Measurements from ENCODE around the gene ANXA8L1. TPM values are rescaled to one million over a fixed set of nuclear protein-coding genes. Genes with fewer than 3 reads are reported as not detected.
A peak's percentile ranks its signal among the peaks of the same experiment; 100 is the strongest.
"Not testable (repeated sequence)": the region's sequence is repeated elsewhere in the genome, so short reads cannot be mapped to it uniquely, and the experiment has no call there.

Gene ANXA8L1
- total and polyA plus RNA-seq, 2 donors from 2014 or later: not detected

GRCh38 chr10:46415291-46415690 is 39.7 kb downstream of the ANXA8L1 start:
- H3K4me1 ChIP-seq (ENCODE audit: control insufficient read depth in 2 of 3, insufficient read depth in 2 of 3, low read depth in 1 of 3, low read length in 3 of 3); H3K4me3 ChIP-seq (ENCODE audit: low read length in 3 of 3); H3K36me3 ChIP-seq (ENCODE audit: control insufficient read depth in 2 of 3, insufficient read depth in 3 of 3, low read length in 3 of 3); H3K27ac ChIP-seq (ENCODE audit: low read depth in 2 of 2, low read length in 2 of 2); FAIRE-seq; DNase-seq; intact Hi-C loops (cut with DNase I); H3K9ac ChIP-seq (ENCODE audit: low read length in 3 of 3); H3K27me3 ChIP-seq (ENCODE audit: control insufficient read depth, insufficient read depth, low read length); H3K9me3 ChIP-seq (ENCODE audit: control insufficient read depth in 2 of 3, insufficient read depth in 1 of 3, low read length in 3 of 3): not testable (repeated sequence)

GRCh38 chr10:46418283-46418682 is 42.7 kb downstream of the ANXA8L1 start:
- H3K27me3 ChIP-seq (ENCODE audit: control insufficient read depth, insufficient read depth, low read length); FAIRE-seq; H3K4me1 ChIP-seq (ENCODE audit: control insufficient read depth in 2 of 3, insufficient read depth in 2 of 3, low read depth in 1 of 3, low read length in 3 of 3); H3K9ac ChIP-seq (ENCODE audit: low read length in 3 of 3); H3K4me3 ChIP-seq (ENCODE audit: low read length in 3 of 3); H3K9me3 ChIP-seq (ENCODE audit: control insufficient read depth in 2 of 3, insufficient read depth in 1 of 3, low read length in 3 of 3); H3K27ac ChIP-seq (ENCODE audit: low read depth in 2 of 2, low read length in 2 of 2); intact Hi-C loops (cut with DNase I); H3K36me3 ChIP-seq (ENCODE audit: control insufficient read depth in 2 of 3, insufficient read depth in 3 of 3, low read length in 3 of 3): not testable (repeated sequence)
- peak in 1 of 5 donors; percentile 29 for DNase-seq

GRCh38 chr10:46419570-46420379 is 44.2 kb downstream of the ANXA8L1 start:
- H3K9me3 ChIP-seq (ENCODE audit: control insufficient read depth in 2 of 3, insufficient read depth in 1 of 3, low read length in 3 of 3); FAIRE-seq: not testable (repeated sequence)

GRCh38 chr10:46423550-46423949 is 48.0 kb downstream of the ANXA8L1 start:
- H3K36me3 ChIP-seq (ENCODE audit: control insufficient read depth in 2 of 3, insufficient read depth in 3 of 3, low read length in 3 of 3); DNase-seq; H3K4me3 ChIP-seq (ENCODE audit: low read length in 3 of 3); H3K9ac ChIP-seq (ENCODE audit: low read length in 3 of 3); intact Hi-C loops (cut with DNase I); H3K27ac ChIP-seq (ENCODE audit: low read depth in 2 of 2, low read length in 2 of 2); FAIRE-seq; H3K4me1 ChIP-seq (ENCODE audit: control insufficient read depth in 2 of 3, insufficient read depth in 2 of 3, low read depth in 1 of 3, low read length in 3 of 3); H3K9me3 ChIP-seq (ENCODE audit: control insufficient read depth in 2 of 3, insufficient read depth in 1 of 3, low read length in 3 of 3); H3K27me3 ChIP-seq (ENCODE audit: control insufficient read depth, insufficient read depth, low read length): not testable (repeated sequence)

More at GRCh38 chr10:46419570-46420379, 44.2 kb downstream of the ANXA8L1 start:
- DNase-seq; H3K4me1 ChIP-seq (ENCODE audit: control insufficient read depth in 2 of 3, insufficient read depth in 2 of 3, low read depth in 1 of 3, low read length in 3 of 3); H3K36me3 ChIP-seq (ENCODE audit: control insufficient read depth in 2 of 3, insufficient read depth in 3 of 3, low read length in 3 of 3); H3K9ac ChIP-seq (ENCODE audit: low read length in 3 of 3); H3K4me3 ChIP-seq (ENCODE audit: low read length in 3 of 3); H3K27me3 ChIP-seq (ENCODE audit: control insufficient read depth, insufficient read depth, low read length); intact Hi-C loops (cut with DNase I); H3K27ac ChIP-seq (ENCODE audit: low read depth in 2 of 2, low read length in 2 of 2): not testable (repeated sequence)

GRCh38 chr10:46440942-46441341 is 65.4 kb downstream of the ANXA8L1 start:
- FAIRE-seq: not testable (repeated sequence)

More at GRCh38 chr10:46440942-46441341, 65.4 kb downstream of the ANXA8L1 start:
- H3K36me3 ChIP-seq (ENCODE audit: control insufficient read depth in 2 of 3, insufficient read depth in 3 of 3, low read length in 3 of 3); H3K27ac ChIP-seq (ENCODE audit: low read depth in 2 of 2, low read length in 2 of 2); DNase-seq; H3K9ac ChIP-seq (ENCODE audit: low read length in 3 of 3); intact Hi-C loops (cut with DNase I); H3K9me3 ChIP-seq (ENCODE audit: control insufficient read depth in 2 of 3, insufficient read depth in 1 of 3, low read length in 3 of 3); H3K4me1 ChIP-seq (ENCODE audit: control insufficient read depth in 2 of 3, insufficient read depth in 2 of 3, low read depth in 1 of 3, low read length in 3 of 3); H3K27me3 ChIP-seq (ENCODE audit: control insufficient read depth, insufficient read depth, low read length); H3K4me3 ChIP-seq (ENCODE audit: low read length in 3 of 3): not testable (repeated sequence)

Other genes starting within 250 kb of the ANXA8L1 start
- 0.16 TPM for gene ANTXRL, start 88.8 kb upstream of the ANXA8L1 start, total RNA-seq
- not detected for gene ANTXRL, start 88.8 kb upstream of the ANXA8L1 start, polyA plus RNA-seq (ENCODE audit: insufficient read depth, low read depth, low replicate concordance)
- gene NPY4R, start 90.2 kb downstream of the ANXA8L1 start, total RNA-seq: not detected
- not detected for gene NPY4R, start 90.2 kb downstream of the ANXA8L1 start, polyA plus RNA-seq (ENCODE audit: insufficient read depth, low read depth, low replicate concordance)
- gene GPRIN2, start 180.9 kb downstream of the ANXA8L1 start, total RNA-seq: 12.6 TPM
- 8.5 TPM for gene GPRIN2, start 180.9 kb downstream of the ANXA8L1 start, polyA plus RNA-seq (ENCODE audit: insufficient read depth, low read depth, low replicate concordance)
- gene SYT15, start 203.4 kb downstream of the ANXA8L1 start, total RNA-seq: 12.7 TPM
- gene SYT15, start 203.4 kb downstream of the ANXA8L1 start, polyA plus RNA-seq (ENCODE audit: insufficient read depth, low read depth, low replicate concordance): 2.1 TPM

All from kidney (tissue), 11 donors.